Loucy (cell line): ENCODE data around the gene ARMC3.

Source experiments
- EZH2phosphoT487 ChIP-seq: fragments of 200-600 bp; IDR thresholded peaks from 2 replicates; pipeline ENCODE4 v1.6.1; 2018; ENCODE audit warnings: antibody characterized with exemption, mild to moderate bottlenecking, moderate library complexity, borderline replicate concordance
- TF ChIP-seq, protein P1 (sequence below): fragments of 200-600 bp; sonication (generic); conservative IDR thresholded peaks from 2 replicates; pipeline ENCODE4 v1.5.1; 2014; ENCODE audit warnings: mild to moderate bottlenecking, antibody characterized with exemption, low read length

DNA sequence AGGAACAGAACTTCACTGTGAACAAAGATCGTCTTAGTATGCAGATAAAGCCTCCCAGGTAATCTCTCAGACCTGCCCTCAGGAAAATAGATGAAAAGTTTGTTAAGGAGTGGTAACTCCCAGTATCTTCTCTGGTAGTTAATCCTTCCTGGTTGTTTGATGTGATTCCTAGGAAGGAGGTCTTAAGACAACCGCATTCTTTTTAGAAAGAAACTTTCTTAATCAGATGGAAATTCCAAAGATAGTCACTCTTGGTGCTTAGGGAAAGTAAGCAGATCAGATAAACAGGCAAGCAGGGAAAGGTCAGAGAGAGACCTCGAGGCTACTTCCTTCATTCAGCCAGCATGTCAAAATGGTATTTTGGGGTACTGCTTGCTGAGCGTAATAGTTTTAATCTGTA lies 30.5 kb upstream of the ARMC3 start:
- TF ChIP-seq, protein P1, sequence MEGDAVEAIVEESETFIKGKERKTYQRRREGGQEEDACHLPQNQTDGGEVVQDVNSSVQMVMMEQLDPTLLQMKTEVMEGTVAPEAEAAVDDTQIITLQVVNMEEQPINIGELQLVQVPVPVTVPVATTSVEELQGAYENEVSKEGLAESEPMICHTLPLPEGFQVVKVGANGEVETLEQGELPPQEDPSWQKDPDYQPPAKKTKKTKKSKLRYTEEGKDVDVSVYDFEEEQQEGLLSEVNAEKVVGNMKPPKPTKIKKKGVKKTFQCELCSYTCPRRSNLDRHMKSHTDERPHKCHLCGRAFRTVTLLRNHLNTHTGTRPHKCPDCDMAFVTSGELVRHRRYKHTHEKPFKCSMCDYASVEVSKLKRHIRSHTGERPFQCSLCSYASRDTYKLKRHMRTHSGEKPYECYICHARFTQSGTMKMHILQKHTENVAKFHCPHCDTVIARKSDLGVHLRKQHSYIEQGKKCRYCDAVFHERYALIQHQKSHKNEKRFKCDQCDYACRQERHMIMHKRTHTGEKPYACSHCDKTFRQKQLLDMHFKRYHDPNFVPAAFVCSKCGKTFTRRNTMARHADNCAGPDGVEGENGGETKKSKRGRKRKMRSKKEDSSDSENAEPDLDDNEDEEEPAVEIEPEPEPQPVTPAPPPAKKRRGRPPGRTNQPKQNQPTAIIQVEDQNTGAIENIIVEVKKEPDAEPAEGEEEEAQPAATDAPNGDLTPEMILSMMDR: no peak
- TF ChIP-seq EZH2phosphoT487: no peak
